GM08714 (cell line): Measurements from ENCODE around the gene RPE65.
"Not testable (repeated sequence)": the region's sequence is repeated elsewhere in the genome, so short reads cannot be mapped to it uniquely, and the experiment has no call there.

Experiments
- H3K4me3 ChIP-seq: fragments of 200-500 bp; sonication (Bioruptor generic); 2 replicates; pipeline ENCODE4 v1.5.1; 2014; ENCODE audit warnings: mild to moderate bottlenecking, low read length, inconsistent platforms
- ZNF274 ChIP-seq: IDR thresholded peaks from 2 replicates; pipeline ENCODE4 v1.6.1; 2012; ENCODE audit warnings: mild to moderate bottlenecking, low read depth, low read length

RPE65 gene

DNA sequence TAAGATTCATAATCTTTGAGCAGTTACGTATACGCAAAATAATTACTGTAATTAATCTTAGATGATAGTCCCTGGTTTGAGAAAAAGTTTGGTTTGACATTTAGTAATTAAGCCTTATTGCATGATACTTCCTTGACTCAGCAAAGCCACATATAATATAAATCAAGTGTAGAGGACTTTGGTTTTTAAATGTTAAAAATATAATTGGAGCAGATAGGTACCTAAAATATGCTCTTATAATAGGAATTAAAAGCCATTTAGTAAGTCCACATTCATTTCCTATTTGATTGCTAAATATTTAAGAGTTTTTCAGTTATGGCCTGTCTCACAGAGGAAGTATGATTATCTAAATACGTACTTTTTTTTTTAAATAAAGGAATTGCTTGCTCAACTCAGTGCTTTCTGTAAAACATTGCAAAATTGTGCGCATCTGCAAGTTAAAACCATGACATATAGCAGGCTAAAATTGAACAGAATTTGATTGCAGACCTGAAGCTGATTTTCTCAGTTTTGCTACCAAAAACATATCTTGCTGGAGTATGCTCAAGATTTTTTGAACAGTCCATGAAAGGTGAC is 20.4 kb downstream of the RPE65 start:
- no peak overlapping the region for H3K4me3 ChIP-seq
- no peak for TF ChIP-seq ZNF274

DNA sequence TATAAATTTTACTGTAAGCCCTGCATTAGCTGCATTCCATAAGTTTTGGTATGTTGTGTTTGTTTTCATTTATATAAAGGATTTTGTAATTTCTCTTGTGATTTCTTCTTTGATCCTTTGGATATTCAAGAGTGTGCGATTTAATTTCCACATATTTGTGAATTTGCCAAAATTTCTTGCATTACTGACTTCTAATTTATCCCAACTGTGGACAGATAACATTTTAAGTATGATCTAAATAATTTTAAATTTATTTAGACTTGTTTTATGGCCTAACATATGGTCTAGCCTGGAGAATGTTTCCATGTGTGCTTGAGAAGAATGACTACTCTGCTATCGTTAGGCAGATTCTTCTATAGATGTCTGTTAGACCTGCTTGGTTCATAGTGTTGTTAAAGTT is 23.2 kb downstream of the RPE65 start:
- H3K4me3 ChIP-seq: no peak overlapping the region
- no peak for TF ChIP-seq ZNF274

DNA sequence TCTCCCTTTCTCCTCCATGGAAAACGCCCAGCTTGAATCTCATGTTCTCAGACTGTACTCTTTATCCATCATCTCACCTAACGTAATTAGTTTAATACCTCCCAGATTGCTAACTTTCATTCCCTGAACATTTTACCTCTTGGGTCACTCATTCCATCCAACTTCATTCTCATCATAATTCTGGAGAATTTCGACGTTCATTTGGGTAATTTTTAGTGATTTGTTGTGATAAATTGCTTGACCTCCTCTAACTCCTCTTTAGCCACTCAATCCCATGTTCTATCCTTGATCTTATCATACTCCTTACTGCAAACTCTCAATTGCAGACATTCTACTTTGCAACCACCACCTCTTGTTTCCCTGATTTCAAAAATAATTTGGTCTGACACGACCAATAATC is 28.4 kb downstream of the RPE65 start:
- H3K4me3 ChIP-seq: no peak overlapping the region
- TF ChIP-seq ZNF274: no peak

DNA sequence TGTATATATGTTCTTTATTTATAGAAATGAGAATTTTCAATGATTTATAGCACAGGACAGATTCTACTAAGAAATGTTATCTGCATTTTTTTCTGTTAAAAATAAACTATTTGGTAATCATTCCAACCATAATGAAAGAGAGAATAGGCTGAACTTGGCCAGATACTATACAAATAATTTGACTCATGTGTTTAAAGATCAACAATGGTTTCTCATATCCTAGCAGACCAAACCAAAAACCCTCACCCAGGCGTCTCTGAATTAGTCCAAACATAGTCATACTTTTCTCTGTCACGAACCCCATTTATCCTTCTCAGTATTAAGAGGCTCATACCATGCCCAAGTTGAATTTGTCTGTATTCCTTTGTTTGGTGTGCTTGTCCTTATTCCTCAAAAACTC is 40.3 kb downstream of the RPE65 start:
- no peak for TF ChIP-seq ZNF274

DNA sequence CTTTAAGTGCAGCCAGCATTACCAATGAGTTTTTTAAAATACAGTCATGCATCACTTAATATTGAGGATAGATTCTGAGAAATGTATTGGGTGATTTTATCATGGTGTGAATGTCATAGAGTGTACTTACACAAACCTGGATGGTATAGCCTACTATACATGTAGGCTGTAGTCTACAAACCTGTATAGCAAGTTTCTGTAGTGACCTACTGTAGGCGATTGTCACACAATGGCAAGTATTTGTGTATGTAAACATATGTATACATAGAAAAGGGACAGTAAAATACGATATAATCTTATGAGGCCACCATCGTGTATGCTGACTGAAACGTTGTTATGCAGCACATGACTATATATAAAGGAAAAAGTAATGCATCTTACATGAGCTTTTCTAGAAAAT is 48.2 kb downstream of the RPE65 start:
- no peak for TF ChIP-seq ZNF274
- no peak overlapping the region for H3K4me3 ChIP-seq

More for the DNA sequence above, 40.3 kb downstream of the RPE65 start:
- H3K4me3 ChIP-seq: no peak overlapping the region

DNA sequence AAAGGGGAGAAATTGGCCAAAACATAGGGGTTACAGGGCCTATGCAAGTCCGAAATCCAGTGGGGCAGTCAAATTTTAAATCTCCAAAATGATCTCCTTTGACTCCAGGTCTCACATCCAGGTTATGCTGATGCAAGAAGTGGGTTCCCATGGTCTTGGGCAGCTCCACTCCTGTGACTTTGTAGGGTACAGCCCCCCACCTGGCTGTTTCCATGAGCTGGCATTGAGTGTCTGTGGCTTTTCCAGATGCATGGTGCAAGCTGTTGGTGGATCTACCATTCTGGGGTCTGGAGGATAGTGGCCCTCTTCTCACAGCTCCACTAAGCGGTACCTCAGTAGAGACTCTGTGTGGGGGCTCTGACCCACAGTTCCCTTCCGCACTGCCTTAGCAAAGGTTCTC is 54.2 kb downstream of the RPE65 start:
- not testable (repeated sequence) for H3K4me3 ChIP-seq

DNA sequence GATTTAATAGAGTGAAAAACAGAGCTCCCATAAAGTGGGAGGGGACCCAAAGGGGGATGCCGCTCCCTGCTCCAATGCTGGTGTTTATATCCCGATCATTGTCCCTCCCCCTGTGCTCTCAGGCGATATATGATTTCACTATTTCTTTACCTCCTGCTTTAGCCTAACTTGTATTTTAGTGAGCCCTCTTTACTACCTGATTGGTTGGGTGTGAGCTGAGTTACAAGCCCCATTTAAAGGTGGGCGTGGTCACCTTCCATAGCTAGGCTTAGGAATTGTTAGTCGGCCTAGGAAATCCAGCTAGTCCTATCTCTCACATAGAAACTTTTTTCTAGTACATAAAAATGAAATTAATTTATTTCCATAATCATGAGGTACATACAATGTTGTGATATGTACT is 57.3 kb downstream of the RPE65 start:
- H3K4me3 ChIP-seq: not testable (repeated sequence)

DNA sequence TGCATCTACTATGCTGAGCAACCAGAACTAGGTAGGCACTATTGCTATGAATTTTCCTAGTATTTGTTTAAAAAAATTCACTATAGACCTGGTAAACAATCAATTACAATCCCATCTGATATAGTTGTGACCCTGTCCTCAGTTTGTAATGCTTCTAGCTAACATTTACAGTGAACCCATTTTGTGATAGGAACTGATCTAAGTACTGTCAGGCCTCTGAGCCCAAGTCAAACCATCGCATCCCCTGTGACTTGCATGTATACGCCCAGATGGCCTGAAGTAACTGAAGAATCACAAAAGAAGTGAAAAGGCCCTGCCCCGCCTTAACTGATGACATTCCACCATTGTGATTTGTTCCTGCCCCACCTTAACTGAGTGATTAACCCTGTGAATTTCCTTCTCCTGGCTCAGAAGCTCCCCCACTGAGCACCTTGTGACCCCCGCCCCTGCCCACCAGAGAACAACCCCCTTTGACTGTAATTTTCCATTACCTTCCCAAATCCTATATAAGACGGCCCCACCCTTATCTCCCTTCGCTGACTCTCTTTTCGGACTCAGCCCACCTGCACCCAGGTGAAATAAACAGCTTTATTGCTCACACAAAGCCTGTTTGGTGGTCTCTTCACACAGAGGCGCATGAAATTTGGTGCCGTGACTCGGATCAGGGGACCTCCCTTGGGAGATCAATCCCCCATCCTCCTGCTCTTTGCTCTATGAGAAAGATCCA is 63.8 kb downstream of the RPE65 start:
- not testable (repeated sequence) for H3K4me3 ChIP-seq

DNA sequence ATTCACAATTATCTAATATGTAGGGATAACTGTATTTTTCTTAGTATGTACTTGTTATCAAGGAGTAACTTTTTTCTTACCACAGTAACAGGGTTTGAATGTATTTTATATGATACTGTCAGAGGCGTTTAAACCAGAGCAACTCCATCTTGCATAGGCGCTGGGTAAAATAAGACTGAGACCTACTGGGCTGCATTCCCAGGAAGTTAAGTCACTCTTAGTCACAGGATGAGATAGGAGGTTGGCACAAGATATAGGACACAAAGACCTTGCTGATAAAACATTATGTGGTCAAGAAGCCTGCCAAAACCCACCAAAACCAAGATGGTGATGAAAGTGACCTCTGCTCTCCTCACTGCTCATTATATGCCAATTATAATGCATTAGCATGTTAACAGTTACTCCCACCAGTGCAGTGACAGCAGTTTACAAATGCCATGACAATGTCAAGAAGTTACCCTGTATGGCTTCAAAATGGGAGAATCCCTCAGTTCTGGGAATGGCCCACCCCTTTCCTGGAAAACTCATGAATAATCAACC is 64.8 kb downstream of the RPE65 start:
- no peak for TF ChIP-seq ZNF274
- H3K4me3 ChIP-seq: no peak overlapping the region

DNA sequence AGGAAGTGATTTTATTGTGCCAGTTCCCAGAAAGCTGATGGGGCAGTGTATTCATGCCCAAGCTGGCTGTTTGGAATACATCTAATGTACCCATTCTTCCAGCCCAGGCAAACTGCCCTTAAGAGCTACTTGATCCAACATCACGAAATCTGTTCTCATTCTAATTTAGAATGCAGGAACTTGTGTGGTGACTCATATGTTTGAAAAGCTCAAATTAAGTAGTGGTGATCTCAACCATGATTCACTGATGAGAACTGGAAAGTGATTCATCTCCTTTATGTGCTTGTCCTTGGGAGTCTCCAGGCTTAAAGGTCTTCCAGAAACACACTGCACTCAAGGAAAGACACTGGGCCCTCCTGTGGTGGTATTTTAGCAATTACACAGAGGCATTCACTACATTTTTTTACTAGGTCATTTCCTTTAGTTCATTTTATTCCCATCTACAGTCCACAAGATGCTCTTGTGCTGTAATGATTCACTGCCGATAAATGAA is 65.4 kb downstream of the RPE65 start:
- TF ChIP-seq ZNF274: no peak
- H3K4me3 ChIP-seq: no peak overlapping the region

DNA sequence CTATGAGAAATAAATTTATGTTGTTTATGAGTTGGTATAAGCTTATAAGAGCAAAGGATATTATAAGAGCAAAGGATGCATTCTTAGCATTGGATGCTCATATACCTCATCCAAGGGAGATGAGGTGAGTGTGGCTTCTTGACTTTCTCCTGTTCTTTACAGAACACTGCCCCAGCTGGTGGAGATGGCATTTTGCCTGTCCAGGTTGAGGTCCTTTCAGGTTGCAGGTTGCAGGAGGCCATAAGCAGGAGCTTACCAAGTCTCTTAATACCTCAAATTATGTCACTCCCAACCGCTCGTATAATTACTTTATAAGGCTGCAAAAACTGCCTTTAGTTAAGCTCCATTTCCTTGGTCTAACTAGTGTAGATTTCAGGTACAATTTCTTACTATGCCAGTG is 66.7 kb downstream of the RPE65 start:
- TF ChIP-seq ZNF274: no peak
- H3K4me3 ChIP-seq: no peak overlapping the region

DNA sequence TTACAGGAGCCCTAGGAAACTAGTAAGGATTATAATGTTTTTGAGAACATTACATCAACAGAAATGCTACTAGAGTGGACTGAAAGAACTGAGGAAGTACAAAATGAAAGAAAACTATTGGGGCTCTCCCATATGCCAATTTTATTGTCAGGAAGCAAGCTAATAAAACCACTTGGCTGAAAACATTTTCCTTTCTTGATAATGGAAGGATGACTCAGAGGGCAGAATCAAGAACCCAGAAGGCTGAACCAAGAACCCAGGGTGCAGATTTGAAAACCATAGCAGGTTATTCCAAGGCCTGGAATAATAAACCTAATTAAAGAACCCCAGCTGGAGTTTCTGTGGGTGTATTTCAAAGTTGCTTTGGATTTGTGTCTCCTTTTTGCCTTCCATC is 70.7 kb downstream of the RPE65 start:
- H3K4me3 ChIP-seq: no peak overlapping the region
- no peak for TF ChIP-seq ZNF274
